GM18951 (cell line): ENCODE measurements around the gene FXN.

Experiments
- POLR2A ChIP-seq: IDR thresholded peaks from 4 replicates; pipeline ENCODE4 v1.6.1; 2011; ENCODE audit warnings: mild to moderate bottlenecking; ENCODE audit not compliant: insufficient read length, insufficient read depth; ENCODE audit errors: extremely low read depth
- in situ Hi-C: fragments of 300-500 bp; cut with MboI; formaldehyde crosslinking; loops from one replicate; pipeline ENCODE4 v1.12.0; 2022; ENCODE audit warnings: low sequenced_read_pairs, mixed read lengths, inconsistent platforms; ENCODE audit not compliant: unreplicated experiment

The FXN gene

DNA sequence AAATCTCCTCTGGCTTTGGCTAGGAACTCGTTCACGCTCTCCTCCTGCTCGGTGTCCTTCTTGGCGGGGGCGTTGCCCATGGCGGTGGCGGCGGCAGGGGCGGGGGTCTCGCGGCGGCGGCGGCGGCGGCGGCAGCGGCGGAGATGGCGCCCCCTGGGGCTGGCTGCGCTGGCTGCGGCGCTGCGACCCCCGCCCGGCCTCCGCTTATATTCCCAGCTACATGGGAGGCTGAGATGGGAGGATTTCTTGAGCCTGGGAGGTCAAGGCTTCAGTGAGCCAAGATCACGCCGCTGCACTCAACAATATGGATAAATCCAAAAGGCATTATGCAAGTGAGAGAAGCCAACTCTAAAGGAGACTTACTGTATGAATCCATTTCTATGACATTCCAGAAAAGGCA, 21.5 kb upstream of the FXN start, which contains the start of gene PRKACG:
Gene PRKACG (minus strand): TSS at position 101 of the 400 bp plus-strand sequence. CDS start 21 bp downstream, at position 80.
- TF ChIP-seq POLR2A: no peak
- in situ Hi-C loops: no loop called here

GRCh38 chr9:69016191-69017096, 19.1 kb upstream of the FXN start:
- in situ Hi-C loops: no loop called here
- no peak for TF ChIP-seq POLR2A

- TF ChIP-seq POLR2A: no peak
- in situ Hi-C loops: no loop called here
Measured at GRCh38 chr9:69018737-69019136, 16.8 kb upstream of the FXN start.

- in situ Hi-C loops: no loop called here
- TF ChIP-seq POLR2A: no peak
Measured at GRCh38 chr9:69019808-69020207, 15.7 kb upstream of the FXN start.

DNA sequence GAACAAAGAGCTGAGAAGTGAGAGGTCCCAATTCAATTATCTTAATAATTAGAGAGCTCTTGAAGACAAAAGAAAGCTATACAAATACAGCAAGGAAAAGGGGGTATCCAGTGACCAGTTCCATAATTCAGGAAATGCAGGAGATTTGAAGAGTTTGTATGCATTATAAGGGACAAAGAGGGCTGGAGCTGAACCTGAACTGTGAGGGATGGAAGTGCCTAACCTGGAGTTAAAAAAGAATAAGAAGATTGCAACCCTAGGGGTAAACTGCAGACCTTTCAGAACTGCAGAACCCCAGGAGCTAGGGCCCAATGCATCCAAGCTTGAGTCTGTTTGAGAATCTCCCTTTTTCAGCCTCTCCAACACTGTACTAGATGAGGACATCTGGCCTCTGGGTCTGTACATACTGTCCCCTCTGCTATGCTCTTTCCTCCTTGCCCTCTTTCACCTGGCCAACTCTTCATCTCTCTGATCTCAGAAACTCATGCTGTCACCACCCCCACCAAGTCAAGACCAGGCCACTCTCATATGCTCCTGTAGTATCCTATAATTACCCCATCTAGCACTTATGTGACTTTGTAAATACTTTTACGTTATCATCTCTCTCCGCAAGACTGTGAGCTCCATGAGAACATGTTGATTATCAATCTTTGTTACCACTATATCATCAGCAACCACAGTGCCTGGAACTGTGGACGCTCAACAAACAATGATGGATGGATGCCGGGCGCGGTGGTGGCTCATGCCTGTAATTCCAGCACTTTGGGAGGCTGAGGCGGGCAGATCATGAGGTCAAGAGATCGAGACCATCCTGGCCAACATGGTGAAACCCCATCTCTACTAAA, 15.0 kb upstream of the FXN start:
- TF ChIP-seq POLR2A: no peak
- in situ Hi-C loops: no loop called here

- in situ Hi-C loops: no loop called here
Measured at GRCh38 chr9:69023650-69024049, 11.9 kb upstream of the FXN start.

GRCh38 chr9:69027355-69028097, 8.0 kb upstream of the FXN start:
- in situ Hi-C loops: no loop called here
- TF ChIP-seq POLR2A: no peak

More at GRCh38 chr9:69023650-69024049, 11.9 kb upstream of the FXN start:
- no peak for TF ChIP-seq POLR2A

GRCh38 chr9:69028754-69029153, 6.8 kb upstream of the FXN start:
- in situ Hi-C loops: no loop called here
- TF ChIP-seq POLR2A: no peak

GRCh38 chr9:69029535-69029934, 6.0 kb upstream of the FXN start:
- in situ Hi-C loops: no loop called here
- no peak for TF ChIP-seq POLR2A

- in situ Hi-C loops: no loop called here
- TF ChIP-seq POLR2A: no peak
Measured at GRCh38 chr9:69030851-69031645, 4.5 kb upstream of the FXN start.

- in situ Hi-C loops: no loop called here
- no peak for TF ChIP-seq POLR2A
Measured at GRCh38 chr9:69034071-69034470, 1.5 kb upstream of the FXN start.

- TF ChIP-seq POLR2A: no peak
- in situ Hi-C loops: no loop called here
Measured at GRCh38 chr9:69036309-69036708, 757 bp downstream of the FXN start.
